Endodermal cell (in vitro differentiated cells): Measurements from ENCODE around the gene CBX8. TPM values are rescaled to one million over a fixed set of nuclear protein-coding genes. Genes with fewer than 3 reads are reported as not detected.
A peak's percentile ranks its signal among the peaks of the same experiment; 100 is the strongest.

Source experiments
- DNase-seq: peaks from one replicate; pipeline ENCODE4 v3.0.0-alpha.2; 2017
- H3K27ac ChIP-seq: 2 replicates; pipeline ENCODE4 v1.5.1; 2013; ENCODE audit warnings: mild to moderate bottlenecking, low read depth, low read length, moderate library complexity
- H3K27me3 ChIP-seq: 2 replicates; pipeline ENCODE4 v1.6.1; 2013; ENCODE audit warnings: mild to moderate bottlenecking, low read length, moderate library complexity; ENCODE audit not compliant: insufficient read depth, control insufficient read depth, poor library complexity, severe bottlenecking
- H3K36me3 ChIP-seq: 2 replicates; pipeline ENCODE4 v1.7.0; 2013; ENCODE audit warnings: mild to moderate bottlenecking, low read length, moderate library complexity; ENCODE audit not compliant: control insufficient read depth, insufficient read depth
- H3K4me1 ChIP-seq: one replicate; pipeline ENCODE4 v1.7.0; 2013; ENCODE audit warnings: low read length; ENCODE audit not compliant: control insufficient read depth, insufficient read depth
- H3K4me3 ChIP-seq: 2 replicates; pipeline ENCODE4 v1.5.1; 2013; ENCODE audit warnings: mild to moderate bottlenecking, low read length, moderate library complexity
- H3K9ac ChIP-seq: 2 replicates; pipeline ENCODE4 v1.6.1; 2013; ENCODE audit warnings: mild to moderate bottlenecking, low read length, moderate library complexity; ENCODE audit not compliant: poor library complexity, severe bottlenecking; ENCODE audit errors: extremely low read depth
- H3K9me3 ChIP-seq: 2 replicates; pipeline ENCODE4 v1.6.1; 2013; ENCODE audit warnings: mild to moderate bottlenecking, low read length, moderate library complexity; ENCODE audit not compliant: control insufficient read depth
- H3K27ac Mint-ChIP-seq: 2 replicates; pipeline ENCODE4 v1.8.0; 2020; ENCODE audit warnings: mixed read lengths
- H3K27me3 Mint-ChIP-seq: 2 replicates; pipeline ENCODE4 v1.8.0; 2021; ENCODE audit warnings: mild to moderate bottlenecking, mixed read lengths; ENCODE audit not compliant: insufficient read depth
- H3K36me3 Mint-ChIP-seq: 2 replicates; pipeline ENCODE4 v1.8.0; 2020; ENCODE audit warnings: low read depth, mixed read lengths
- H3K4me1 Mint-ChIP-seq: 2 replicates; pipeline ENCODE4 v1.8.0; 2020; ENCODE audit warnings: mixed read lengths
- H3K4me3 Mint-ChIP-seq: 2 replicates; pipeline ENCODE4 v1.8.0; 2020; ENCODE audit warnings: mild to moderate bottlenecking, moderate library complexity, mixed read lengths
- H3K9me3 Mint-ChIP-seq: 2 replicates; pipeline ENCODE4 v1.8.0; 2020; ENCODE audit warnings: mild to moderate bottlenecking, mixed read lengths
- WGBS, 2 experiments: methylation state at CpG; one replicate each; pipeline versions ENCODE4 v1.1.5 to v1.1.7; 2013; ENCODE audit warnings: missing lambda C conversion rate in 2 of 2, mixed read lengths in 1 of 2; ENCODE audit not compliant: insufficient coverage in 1 of 2, insufficient read length in 1 of 2; 5-methylcytosine and 5-hydroxymethylcytosine counted together
- total RNA-seq, 2 donors: library from RNA; stranded (reverse); fragmentation: NEBNext Ultra II Directional in 1 of 2; extraction: Animal tissue kit (Norgen Biotek cat#: 25700) in 1 of 2; gene quantifications; 2 replicates in 1 of 2; 3 replicates in 1 of 2; pipeline ENCODE4 v1.2.1, GENCODE V29; 2021
- TF ChIP-seq, protein P1 (sequence below): fragments of 200-600 bp; sonication (generic); conservative IDR thresholded peaks from 2 replicates; pipeline ENCODE4 v1.5.0; 2021; ENCODE audit warnings: antibody characterized with exemption, mild to moderate bottlenecking

CBX8 gene
- total RNA-seq, 2 donors from 2014 or later: 5.4 to 5.6 TPM

DNA sequence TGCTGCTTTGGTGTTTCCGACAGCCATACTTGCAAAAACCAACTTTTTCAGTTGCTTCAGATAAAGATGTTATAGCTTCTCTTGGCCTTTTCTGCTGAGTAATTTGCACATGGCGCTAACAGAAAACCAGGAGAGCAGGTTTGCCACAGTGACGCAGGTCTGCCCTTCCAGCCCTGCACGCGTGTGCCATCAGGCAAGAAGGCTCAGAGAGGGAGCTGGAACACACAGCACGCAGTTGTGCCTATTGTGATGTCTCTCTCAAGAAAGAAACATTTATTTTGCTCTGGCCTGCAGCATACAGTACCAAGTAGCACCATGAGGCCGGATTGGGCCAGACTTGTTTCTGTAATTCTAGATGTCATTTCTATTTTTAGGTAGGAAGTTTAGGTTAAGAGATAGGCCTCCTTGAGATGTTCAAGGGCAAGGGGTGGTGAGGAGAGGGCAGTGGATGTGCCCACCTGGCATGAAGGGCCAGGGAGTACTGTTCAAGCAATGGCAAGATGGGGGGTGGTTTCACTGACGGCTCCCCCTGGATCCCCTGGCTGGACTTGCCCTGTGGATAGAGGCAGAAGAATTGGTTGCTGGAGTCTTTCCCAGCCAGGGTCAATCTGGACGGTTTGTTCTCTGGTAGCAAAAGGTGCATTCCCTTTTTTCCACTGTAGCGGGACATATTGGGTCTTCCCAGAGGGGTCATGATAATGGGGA is 17.1 kb downstream of the CBX8 start:
- peaks cover 29% of the 10 kb centered on the region for H3K4me1 Mint-ChIP-seq
- H3K27ac Mint-ChIP-seq: no peak overlapping the region
- H3K9me3 Mint-ChIP-seq: no peaks in the 10 kb centered on the region
- Histone ChIP-seq H3K4me1 (peaks cover 13% of the 10 kb centered on the region), H3K36me3 (peaks cover 34% of the 10 kb centered on the region), H3K9ac (peak overlapping the region; percentile 51), H3K4me3 (peak overlapping the region; percentile 87), H3K27me3 (no peaks in the 10 kb centered on the region), H3K27ac (no peak overlapping the region), H3K9me3 (no peaks in the 10 kb centered on the region)
- H3K4me3 Mint-ChIP-seq: peak overlapping the region; percentile 94
- DNase-seq: no peak
- peaks cover 2% of the 10 kb centered on the region for H3K27me3 Mint-ChIP-seq
- 89 to 93% methylated on average over 9 to 10 of the region's 10 CpGs for WGBS, 2 experiments
- TF ChIP-seq, protein P1, sequence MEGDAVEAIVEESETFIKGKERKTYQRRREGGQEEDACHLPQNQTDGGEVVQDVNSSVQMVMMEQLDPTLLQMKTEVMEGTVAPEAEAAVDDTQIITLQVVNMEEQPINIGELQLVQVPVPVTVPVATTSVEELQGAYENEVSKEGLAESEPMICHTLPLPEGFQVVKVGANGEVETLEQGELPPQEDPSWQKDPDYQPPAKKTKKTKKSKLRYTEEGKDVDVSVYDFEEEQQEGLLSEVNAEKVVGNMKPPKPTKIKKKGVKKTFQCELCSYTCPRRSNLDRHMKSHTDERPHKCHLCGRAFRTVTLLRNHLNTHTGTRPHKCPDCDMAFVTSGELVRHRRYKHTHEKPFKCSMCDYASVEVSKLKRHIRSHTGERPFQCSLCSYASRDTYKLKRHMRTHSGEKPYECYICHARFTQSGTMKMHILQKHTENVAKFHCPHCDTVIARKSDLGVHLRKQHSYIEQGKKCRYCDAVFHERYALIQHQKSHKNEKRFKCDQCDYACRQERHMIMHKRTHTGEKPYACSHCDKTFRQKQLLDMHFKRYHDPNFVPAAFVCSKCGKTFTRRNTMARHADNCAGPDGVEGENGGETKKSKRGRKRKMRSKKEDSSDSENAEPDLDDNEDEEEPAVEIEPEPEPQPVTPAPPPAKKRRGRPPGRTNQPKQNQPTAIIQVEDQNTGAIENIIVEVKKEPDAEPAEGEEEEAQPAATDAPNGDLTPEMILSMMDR: no peak
- peaks cover 49% of the 10 kb centered on the region for H3K36me3 Mint-ChIP-seq

DNA sequence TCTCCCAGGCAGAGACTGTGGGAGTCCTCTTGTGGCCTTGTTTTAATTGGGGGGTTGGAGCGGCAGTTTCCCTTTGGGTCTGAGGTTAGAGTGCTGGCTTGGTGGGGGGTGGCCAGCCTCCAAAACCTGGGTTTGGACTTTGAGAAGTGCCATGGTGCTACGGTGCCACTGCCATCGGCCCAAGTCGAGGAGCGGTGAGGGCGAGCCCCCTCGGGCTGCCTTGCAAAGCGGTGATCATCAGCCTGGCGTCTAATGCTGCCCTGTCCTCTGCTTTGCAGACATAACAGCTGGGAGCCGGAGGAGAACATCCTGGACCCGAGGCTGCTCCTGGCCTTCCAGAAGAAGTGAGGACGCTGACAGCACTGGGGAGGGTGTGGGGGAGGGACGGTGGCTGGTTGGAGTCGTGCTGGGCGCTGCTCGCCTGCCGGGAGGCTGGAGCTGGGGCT is 17.8 kb downstream of the CBX8 start:
- Mint-ChIP-seq H3K9me3 (no peaks in the 10 kb centered on the region), H3K4me1 (peaks cover 33% of the 10 kb centered on the region), H3K27ac (peak overlapping the region; percentile 87), H3K27me3 (peaks cover 2% of the 10 kb centered on the region), H3K36me3 (peaks cover 45% of the 10 kb centered on the region), H3K4me3 (peak overlapping the region; percentile 94)
- H3K9ac ChIP-seq: peak overlapping the region; percentile 51
- H3K9me3 ChIP-seq: no peaks in the 10 kb centered on the region
- no peak overlapping the region for H3K27ac ChIP-seq
- TF ChIP-seq, protein P1: no peak
- H3K4me3 ChIP-seq: peak overlapping the region; percentile 87
- DNase-seq: peak; percentile 80
- H3K36me3 ChIP-seq: peaks cover 28% of the 10 kb centered on the region
- WGBS, 2 experiments: 9 to 23% methylated on average over 6 to 17 of the region's 17 CpGs
- peaks cover 13% of the 10 kb centered on the region for H3K4me1 ChIP-seq
- H3K27me3 ChIP-seq: no peaks in the 10 kb centered on the region

DNA sequence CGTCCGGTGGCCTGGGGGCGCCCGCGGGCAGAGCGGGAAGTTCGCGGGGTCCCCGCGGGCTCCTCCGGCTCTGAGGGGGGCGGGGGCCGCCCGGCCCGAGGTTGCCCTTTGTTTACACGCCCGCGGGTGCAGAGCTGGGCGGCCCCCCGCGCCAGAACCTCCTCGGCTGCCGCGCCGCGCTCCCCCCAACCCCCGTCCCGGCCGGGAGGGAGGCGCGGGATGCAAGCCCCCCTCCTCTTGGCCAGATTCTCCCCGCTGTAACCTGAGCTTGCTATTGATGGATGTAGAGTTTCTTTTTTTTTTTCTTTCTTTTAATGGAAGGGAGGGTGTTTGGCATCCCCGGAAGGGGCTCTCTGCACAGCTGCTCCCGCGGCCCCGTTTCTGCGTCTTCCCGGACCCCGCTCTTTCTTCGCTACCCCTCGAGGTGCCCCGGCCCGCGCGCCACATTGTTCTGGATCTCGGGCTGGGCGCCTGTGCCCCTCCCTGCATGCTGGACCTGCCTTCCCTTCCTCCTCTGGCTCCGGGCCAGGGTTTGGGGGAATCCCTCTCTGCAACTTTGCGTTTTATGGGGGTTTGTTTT is 18.3 kb downstream of the CBX8 start:
- peaks cover 33% of the 10 kb centered on the region for H3K4me1 Mint-ChIP-seq
- no peaks in the 10 kb centered on the region for H3K9me3 ChIP-seq
- peak; percentile 86 for DNase-seq
- H3K27ac ChIP-seq: peak overlapping the region; percentile 90
- H3K36me3 ChIP-seq: peaks cover 24% of the 10 kb centered on the region
- WGBS, 2 experiments: 0% methylated on average over 19 to 49 of the region's 49 CpGs
- peak overlapping the region; percentile 94 for H3K4me3 Mint-ChIP-seq
- H3K9ac ChIP-seq: peak overlapping the region; percentile 51
- H3K4me1 ChIP-seq: peaks cover 13% of the 10 kb centered on the region
- peaks cover 41% of the 10 kb centered on the region for H3K36me3 Mint-ChIP-seq
- H3K9me3 Mint-ChIP-seq: no peaks in the 10 kb centered on the region
- no peaks in the 10 kb centered on the region for H3K27me3 ChIP-seq
- peak overlapping the region; percentile 87 for H3K27ac Mint-ChIP-seq
- H3K4me3 ChIP-seq: peak overlapping the region; percentile 87
- H3K27me3 Mint-ChIP-seq: peaks cover 2% of the 10 kb centered on the region
- TF ChIP-seq, protein P1: no peak
